ENCODE results near the gene RAB20.

Gene RAB20

DNA sequence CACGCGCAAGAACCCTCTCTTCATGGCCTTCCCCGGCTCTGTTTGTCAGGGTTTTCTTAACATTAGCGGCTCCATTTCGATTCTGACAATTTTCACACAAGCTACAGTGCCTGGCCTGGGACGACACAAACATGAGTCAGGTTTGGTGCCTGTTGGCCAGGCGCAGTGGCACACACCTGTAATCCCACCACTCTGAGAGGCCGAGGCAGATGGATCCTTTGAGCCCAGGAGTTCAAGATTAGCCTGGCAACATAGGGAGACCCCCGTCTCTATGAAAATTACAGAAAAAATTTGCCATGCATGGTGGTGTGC, 1.9 kb upstream of the RAB20 start:
- Histone ChIP-seq H4K20me1 (ENCODE audit: insufficient read depth) (no peaks in the 10 kb centered on the region), H3K4me1 (ENCODE audit: low read depth, poor library complexity, severe bottlenecking) (no peaks in the 10 kb centered on the region), H3K36me3 (ENCODE audit: insufficient read depth) (no peaks in the 10 kb centered on the region), H3K27ac (no peak overlapping the region), H3K27me3 (ENCODE audit: insufficient read depth, low read depth) (no peaks in the 10 kb centered on the region; the same call in 1 of the 2 replicates), H3K9ac (no peak overlapping the region), H3K4me3 (IDR thresholded peaks at IDR 0.05; ENCODE audit: insufficient read depth, low read depth, low read length) (no peak overlapping the region), H2AFZ (ENCODE audit: low read depth) (no peak overlapping the region), H3K79me2 (ENCODE audit: insufficient read depth, low read depth) (no peaks in the 10 kb centered on the region), H3K4me2 (no peak overlapping the region)
- TF ChIP-seq, protein P1, sequence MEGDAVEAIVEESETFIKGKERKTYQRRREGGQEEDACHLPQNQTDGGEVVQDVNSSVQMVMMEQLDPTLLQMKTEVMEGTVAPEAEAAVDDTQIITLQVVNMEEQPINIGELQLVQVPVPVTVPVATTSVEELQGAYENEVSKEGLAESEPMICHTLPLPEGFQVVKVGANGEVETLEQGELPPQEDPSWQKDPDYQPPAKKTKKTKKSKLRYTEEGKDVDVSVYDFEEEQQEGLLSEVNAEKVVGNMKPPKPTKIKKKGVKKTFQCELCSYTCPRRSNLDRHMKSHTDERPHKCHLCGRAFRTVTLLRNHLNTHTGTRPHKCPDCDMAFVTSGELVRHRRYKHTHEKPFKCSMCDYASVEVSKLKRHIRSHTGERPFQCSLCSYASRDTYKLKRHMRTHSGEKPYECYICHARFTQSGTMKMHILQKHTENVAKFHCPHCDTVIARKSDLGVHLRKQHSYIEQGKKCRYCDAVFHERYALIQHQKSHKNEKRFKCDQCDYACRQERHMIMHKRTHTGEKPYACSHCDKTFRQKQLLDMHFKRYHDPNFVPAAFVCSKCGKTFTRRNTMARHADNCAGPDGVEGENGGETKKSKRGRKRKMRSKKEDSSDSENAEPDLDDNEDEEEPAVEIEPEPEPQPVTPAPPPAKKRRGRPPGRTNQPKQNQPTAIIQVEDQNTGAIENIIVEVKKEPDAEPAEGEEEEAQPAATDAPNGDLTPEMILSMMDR (conservative IDR thresholded peaks at IDR 0.05; ENCODE audit: low read depth, low read length): no peak

DNA sequence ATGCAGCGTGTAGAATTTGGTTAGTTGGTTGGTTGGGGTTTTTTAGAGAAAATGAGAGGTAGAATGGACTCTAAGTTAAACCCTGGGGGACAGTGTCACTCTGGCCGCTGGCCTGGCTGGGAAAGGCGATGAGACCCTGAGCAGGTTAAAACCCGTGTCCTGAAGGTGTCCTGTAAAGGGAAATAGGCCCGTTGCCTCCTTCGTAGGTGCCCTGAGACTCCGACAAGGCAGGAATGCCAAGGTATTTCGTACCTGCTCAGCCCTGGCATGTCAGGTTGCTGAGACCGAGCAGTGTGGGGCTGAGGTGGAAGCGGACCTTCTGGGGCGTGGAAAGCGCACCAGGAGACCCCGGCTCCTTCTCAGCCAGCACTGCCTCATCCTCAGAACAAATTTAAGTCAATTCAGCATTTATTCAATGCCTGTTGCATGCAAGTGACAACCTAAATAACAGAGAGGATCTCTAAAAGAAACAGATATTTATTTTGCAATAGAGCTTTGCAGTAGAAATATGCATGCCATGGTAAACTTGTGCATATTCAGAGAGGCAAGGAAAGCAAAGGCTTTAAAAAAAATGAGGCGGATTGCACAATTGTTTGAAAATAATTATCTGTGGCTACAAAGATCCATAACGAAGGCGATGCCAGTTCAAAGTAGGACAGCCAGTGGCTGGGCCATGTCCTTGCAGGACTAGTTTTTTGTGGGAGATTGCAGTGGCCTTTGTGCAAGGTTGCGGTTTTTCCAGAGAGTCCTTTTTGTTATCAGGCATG, 1.4 kb upstream of the RAB20 start:
- H2AFZ ChIP-seq (ENCODE audit: low read depth): no peak overlapping the region
- no peak overlapping the region for H3K4me2 ChIP-seq
- H3K79me2 ChIP-seq (ENCODE audit: insufficient read depth, low read depth): no peaks in the 10 kb centered on the region
- H3K27ac ChIP-seq: no peak overlapping the region
- TF ChIP-seq, protein P1 (conservative IDR thresholded peaks at IDR 0.05; ENCODE audit: low read depth, low read length): no peak
- no peaks in the 10 kb centered on the region for H4K20me1 ChIP-seq (ENCODE audit: insufficient read depth)
- H3K4me1 ChIP-seq (ENCODE audit: low read depth, poor library complexity, severe bottlenecking): no peaks in the 10 kb centered on the region
- H3K4me3 ChIP-seq (IDR thresholded peaks at IDR 0.05; ENCODE audit: insufficient read depth, low read depth, low read length): no peak overlapping the region
- H3K9ac ChIP-seq: no peak overlapping the region
- H3K27me3 ChIP-seq (ENCODE audit: insufficient read depth, low read depth): no peaks in the 10 kb centered on the region; the same call in 1 of the 2 replicates
- H3K36me3 ChIP-seq (ENCODE audit: insufficient read depth): no peaks in the 10 kb centered on the region

DNA sequence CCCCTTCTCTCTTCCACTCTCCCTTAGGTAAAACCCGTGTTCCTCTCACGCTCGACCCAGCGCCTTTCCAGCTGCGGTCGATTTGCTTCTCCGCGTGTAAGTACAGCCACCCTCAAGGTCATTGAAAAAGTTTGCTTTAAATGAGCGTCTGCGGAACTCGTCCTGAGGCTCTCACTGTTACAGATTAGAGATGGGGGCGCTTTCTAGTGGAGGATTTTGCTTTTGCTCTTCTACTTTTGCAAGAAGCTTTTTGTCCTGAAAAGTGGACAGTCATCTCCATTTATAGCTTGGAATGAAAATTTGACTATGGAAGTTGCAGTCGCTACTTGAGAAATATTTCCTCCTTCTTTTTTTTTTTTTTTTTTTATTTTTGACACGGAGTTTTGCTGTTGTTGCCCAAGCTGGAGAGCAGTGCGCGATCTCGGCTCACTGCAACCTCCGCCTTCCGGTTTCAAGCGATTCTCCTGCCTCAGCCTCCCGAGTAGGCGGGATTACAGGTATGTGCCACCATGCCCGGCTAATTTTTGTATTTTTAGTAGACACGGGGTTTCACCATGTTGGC, 595 bp upstream of the RAB20 start:
- Histone ChIP-seq H3K4me2 (peak overlapping the region; percentile 34), H3K9ac (no peak overlapping the region), H3K4me1 (ENCODE audit: low read depth, poor library complexity, severe bottlenecking) (no peaks in the 10 kb centered on the region), H4K20me1 (ENCODE audit: insufficient read depth) (no peaks in the 10 kb centered on the region), H3K27me3 (ENCODE audit: insufficient read depth, low read depth) (no peaks in the 10 kb centered on the region; the same call in 1 of the 2 replicates), H3K36me3 (ENCODE audit: insufficient read depth) (no peaks in the 10 kb centered on the region), H3K27ac (no peak overlapping the region), H3K4me3 (IDR thresholded peaks at IDR 0.05; ENCODE audit: insufficient read depth, low read depth, low read length) (no peak overlapping the region), H2AFZ (ENCODE audit: low read depth) (peak overlapping the region; percentile 62), H3K79me2 (ENCODE audit: insufficient read depth, low read depth) (no peaks in the 10 kb centered on the region)
- TF ChIP-seq, protein P1 (conservative IDR thresholded peaks at IDR 0.05; ENCODE audit: low read depth, low read length): no peak

DNA sequence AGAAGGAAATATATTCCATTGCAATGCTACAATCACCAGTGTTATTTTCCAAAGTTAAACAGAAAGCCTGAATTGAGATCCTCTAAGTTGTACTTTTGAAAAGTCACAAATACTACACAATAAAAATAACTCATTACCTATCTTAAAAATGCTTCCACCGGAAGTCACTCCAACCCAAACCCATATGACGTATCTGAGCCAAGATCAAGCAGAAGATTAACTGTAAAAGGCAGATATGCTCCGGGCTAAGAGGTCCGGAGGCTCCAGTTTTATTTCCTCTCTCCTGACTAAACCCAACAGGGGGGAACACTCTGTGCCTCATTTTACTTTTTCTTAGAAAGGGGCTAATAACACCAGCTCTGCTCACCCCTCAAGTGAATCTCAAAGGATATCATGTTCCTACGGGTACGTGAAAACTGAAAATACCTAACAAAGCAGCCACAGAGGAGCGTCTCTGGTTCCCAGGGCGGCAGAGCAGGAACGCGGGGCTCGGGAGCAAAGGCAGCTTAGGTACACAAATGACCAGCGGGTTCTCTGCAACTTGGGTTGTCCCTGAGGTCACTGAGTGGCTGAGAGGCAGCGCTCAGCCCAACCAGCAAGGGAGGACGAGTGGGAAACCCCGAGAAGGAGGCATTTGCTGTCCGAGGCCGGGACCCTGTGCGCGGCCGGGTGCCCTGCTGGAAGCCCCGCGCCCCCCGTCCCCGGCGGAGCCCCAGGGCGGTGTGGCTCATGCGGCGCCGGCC, 750 bp downstream of the RAB20 start:
- Histone ChIP-seq H4K20me1 (ENCODE audit: insufficient read depth) (no peaks in the 10 kb centered on the region), H3K9ac (no peak overlapping the region), H3K27ac (no peak overlapping the region), H3K27me3 (ENCODE audit: insufficient read depth, low read depth) (no peaks in the 10 kb centered on the region; the same call in 1 of the 2 replicates), H3K36me3 (ENCODE audit: insufficient read depth) (no peaks in the 10 kb centered on the region), H3K4me2 (peak overlapping the region; percentile 39; the same call in 1 of the 2 replicates), H3K4me1 (ENCODE audit: low read depth, poor library complexity, severe bottlenecking) (no peaks in the 10 kb centered on the region), H3K79me2 (ENCODE audit: insufficient read depth, low read depth) (no peaks in the 10 kb centered on the region), H3K4me3 (IDR thresholded peaks at IDR 0.05; ENCODE audit: insufficient read depth, low read depth, low read length) (no peak overlapping the region), H2AFZ (ENCODE audit: low read depth) (peak overlapping the region; percentile 52; the same call in 1 of the 2 replicates)
- TF ChIP-seq, protein P1 (conservative IDR thresholded peaks at IDR 0.05; ENCODE audit: low read depth, low read length): no peak
